MM.1S (cell line): ENCODE data around the gene ZNF490.

Source experiments
- DNase-seq: peaks from one replicate; pipeline ENCODE4 v3.0.0-alpha.2; 2015
- H2AFZ ChIP-seq: fragments of 300-600 bp; sonication (generic); 2 replicates; pipeline ENCODE4 v1.6.0; 2016; ENCODE audit warnings: antibody characterized with exemption, low read length
- H3F3A ChIP-seq: fragments of 300-600 bp; sonication (generic); 2 replicates; pipeline ENCODE4 v1.6.1; 2016; ENCODE audit warnings: mild to moderate bottlenecking, antibody characterized with exemption, low read length, moderate library complexity, mixed read lengths; ENCODE audit not compliant: insufficient read depth
- H3K27ac ChIP-seq: fragments of 300-600 bp; sonication (generic); 2 replicates; pipeline ENCODE4 v1.5.1; 2016; ENCODE audit warnings: mild to moderate bottlenecking, low read length
- H3K27me3 ChIP-seq: fragments of 300-600 bp; sonication (generic); replicated peaks from 2 replicates; pipeline ENCODE4 v1.6.0; 2016; ENCODE audit warnings: low read length; ENCODE audit not compliant: insufficient read depth
- H3K36me3 ChIP-seq: fragments of 300-600 bp; sonication (generic); replicated peaks from 2 replicates; pipeline ENCODE4 v1.6.1; 2016; ENCODE audit warnings: mild to moderate bottlenecking, low read length, mixed read lengths; ENCODE audit not compliant: insufficient read depth
- H3K4me1 ChIP-seq: fragments of 300-600 bp; sonication (generic); 2 replicates; pipeline ENCODE4 v1.6.1; 2016; ENCODE audit warnings: low read length, mixed read lengths
- H3K4me2 ChIP-seq: fragments of 300-600 bp; sonication (generic); 2 replicates; pipeline ENCODE4 v1.6.0; 2016; ENCODE audit warnings: low read depth, low read length
- H3K4me3 ChIP-seq: fragments of 300-600 bp; sonication (generic); 2 replicates; pipeline ENCODE4 v1.5.1; 2016; ENCODE audit warnings: low read length, mixed read lengths
- H3K79me2 ChIP-seq: fragments of 300-600 bp; sonication (generic); 2 replicates; pipeline ENCODE4 v1.6.1; 2016; ENCODE audit warnings: mixed run types, low read length, mixed read lengths
- H3K9ac ChIP-seq: fragments of 300-600 bp; sonication (generic); 2 replicates; pipeline ENCODE4 v1.6.1; 2016; ENCODE audit warnings: low read length, mixed read lengths
- H3K9me2 ChIP-seq: fragments of 300-600 bp; sonication (generic); replicated peaks from 2 replicates; pipeline ENCODE4 v1.6.1; 2016; ENCODE audit warnings: mild to moderate bottlenecking, low read length, mixed read lengths; ENCODE audit not compliant: insufficient read depth
- H3K9me3 ChIP-seq: fragments of 300-600 bp; sonication (generic); replicated peaks from 2 replicates; pipeline ENCODE4 v1.6.1; 2016; ENCODE audit warnings: mild to moderate bottlenecking, low read length, mixed read lengths; ENCODE audit not compliant: insufficient read depth
- H4K20me1 ChIP-seq: fragments of 300-600 bp; sonication (generic); 2 replicates; pipeline ENCODE4 v1.6.1; 2016; ENCODE audit warnings: mild to moderate bottlenecking, low read length, moderate library complexity, mixed read lengths; ENCODE audit not compliant: insufficient read depth
- EZH2 ChIP-seq: fragments of 300-600 bp; sonication (generic); optimal IDR thresholded peaks from 2 replicates; pipeline ENCODE3; 2017; ENCODE audit warnings: low read depth, mild to moderate bottlenecking, antibody characterized with exemption, low read length, mixed read lengths
- EZH2phosphoT487 ChIP-seq: fragments of 300-600 bp; sonication (generic); IDR thresholded peaks from 2 replicates; pipeline ENCODE4 v1.6.1; 2018; ENCODE audit warnings: antibody characterized with exemption, low read length
- TF ChIP-seq, protein P1 (sequence below): fragments of 300-600 bp; sonication (generic); IDR thresholded peaks from 2 replicates; pipeline ENCODE4 v1.5.1; 2016; ENCODE audit warnings: antibody characterized with exemption, low read length, mixed read lengths

Gene ZNF490

DNA sequence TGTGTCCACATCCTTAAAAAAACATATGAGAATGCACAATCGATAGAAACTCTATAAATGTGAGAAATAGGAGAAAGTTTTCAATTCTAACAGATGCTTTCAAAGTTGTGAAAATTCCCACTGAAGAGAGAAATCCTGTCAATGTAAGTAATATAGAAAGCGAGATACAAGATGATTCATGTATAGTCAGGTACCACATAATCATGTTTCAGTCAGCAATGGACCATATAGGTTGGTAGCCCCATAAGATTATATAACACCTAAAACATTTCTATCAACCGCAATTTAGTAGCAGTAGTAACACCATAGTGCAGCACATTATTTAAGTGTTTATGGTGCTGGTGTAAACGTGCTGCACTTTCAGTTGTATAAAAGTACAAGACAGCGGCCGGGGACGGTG lies 18.6 kb upstream of the ZNF490 start:
- Histone ChIP-seq H3K27ac (no peak overlapping the region), H3K9me3 (no peaks in the 10 kb centered on the region), H3K4me3 (no peak overlapping the region), H3K9me2 (no peaks in the 10 kb centered on the region), H3K9ac (no peak overlapping the region), H3K79me2 (peaks cover 18% of the 10 kb centered on the region), H3F3A (peaks cover 3% of the 10 kb centered on the region; the same call in 1 of the 2 replicates), H2AFZ (no peak overlapping the region), H3K27me3 (no peaks in the 10 kb centered on the region), H4K20me1 (no peaks in the 10 kb centered on the region), H3K4me1 (no peaks in the 10 kb centered on the region), H3K36me3 (peaks cover 34% of the 10 kb centered on the region), H3K4me2 (no peak overlapping the region)
- TF ChIP-seq EZH2 (no peak), EZH2phosphoT487 (no peak)
- TF ChIP-seq, protein P1, sequence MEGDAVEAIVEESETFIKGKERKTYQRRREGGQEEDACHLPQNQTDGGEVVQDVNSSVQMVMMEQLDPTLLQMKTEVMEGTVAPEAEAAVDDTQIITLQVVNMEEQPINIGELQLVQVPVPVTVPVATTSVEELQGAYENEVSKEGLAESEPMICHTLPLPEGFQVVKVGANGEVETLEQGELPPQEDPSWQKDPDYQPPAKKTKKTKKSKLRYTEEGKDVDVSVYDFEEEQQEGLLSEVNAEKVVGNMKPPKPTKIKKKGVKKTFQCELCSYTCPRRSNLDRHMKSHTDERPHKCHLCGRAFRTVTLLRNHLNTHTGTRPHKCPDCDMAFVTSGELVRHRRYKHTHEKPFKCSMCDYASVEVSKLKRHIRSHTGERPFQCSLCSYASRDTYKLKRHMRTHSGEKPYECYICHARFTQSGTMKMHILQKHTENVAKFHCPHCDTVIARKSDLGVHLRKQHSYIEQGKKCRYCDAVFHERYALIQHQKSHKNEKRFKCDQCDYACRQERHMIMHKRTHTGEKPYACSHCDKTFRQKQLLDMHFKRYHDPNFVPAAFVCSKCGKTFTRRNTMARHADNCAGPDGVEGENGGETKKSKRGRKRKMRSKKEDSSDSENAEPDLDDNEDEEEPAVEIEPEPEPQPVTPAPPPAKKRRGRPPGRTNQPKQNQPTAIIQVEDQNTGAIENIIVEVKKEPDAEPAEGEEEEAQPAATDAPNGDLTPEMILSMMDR: no peak
- DNase-seq: no peak

DNA sequence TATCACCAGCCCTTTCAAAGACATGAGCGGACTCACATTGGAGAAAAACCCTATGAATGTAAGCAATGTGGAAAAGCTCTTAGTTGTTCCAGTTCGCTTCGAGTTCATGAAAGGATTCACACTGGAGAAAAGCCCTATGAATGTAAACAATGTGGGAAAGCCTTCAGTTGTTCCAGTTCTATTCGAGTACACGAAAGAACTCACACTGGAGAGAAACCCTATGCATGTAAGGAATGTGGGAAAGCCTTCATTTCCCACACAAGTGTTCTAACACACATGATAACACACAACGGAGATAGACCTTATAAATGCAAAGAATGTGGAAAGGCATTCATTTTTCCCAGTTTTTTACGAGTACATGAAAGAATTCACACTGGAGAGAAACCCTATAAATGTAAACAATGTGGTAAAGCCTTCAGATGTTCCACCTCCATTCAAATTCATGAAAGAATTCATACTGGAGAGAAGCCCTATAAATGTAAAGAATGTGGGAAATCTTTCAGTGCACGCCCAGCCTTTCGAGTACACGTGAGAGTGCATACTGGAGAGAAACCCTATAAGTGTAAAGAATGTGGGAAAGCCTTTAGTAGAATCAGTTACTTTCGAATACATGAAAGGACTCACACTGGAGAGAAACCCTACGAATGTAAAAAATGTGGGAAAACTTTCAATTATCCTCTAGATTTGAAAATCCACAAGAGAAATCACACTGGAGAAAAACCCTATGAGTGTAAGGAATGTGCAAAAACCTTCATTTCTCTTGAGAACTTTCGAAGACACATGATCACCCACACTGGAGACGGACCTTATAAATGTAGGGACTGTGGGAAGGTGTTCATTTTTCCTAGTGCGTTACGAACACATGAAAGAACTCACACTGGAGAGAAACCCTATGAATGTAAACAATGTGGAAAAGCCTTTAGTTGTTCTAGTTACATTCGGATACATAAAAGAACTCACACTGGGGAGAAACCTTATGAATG lies 17.7 kb upstream of the ZNF490 start:
- Histone ChIP-seq H3K79me2 (peaks cover 22% of the 10 kb centered on the region), H3K4me1 (no peaks in the 10 kb centered on the region), H3K27ac (no peak overlapping the region), H3K4me3 (no peak overlapping the region), H3F3A (peaks cover 3% of the 10 kb centered on the region; the same call in 1 of the 2 replicates), H2AFZ (no peak overlapping the region), H3K36me3 (peaks cover 34% of the 10 kb centered on the region), H3K9me2 (no peaks in the 10 kb centered on the region), H3K9me3 (no peaks in the 10 kb centered on the region), H4K20me1 (no peaks in the 10 kb centered on the region), H3K27me3 (no peaks in the 10 kb centered on the region), H3K4me2 (no peak overlapping the region), H3K9ac (no peak overlapping the region)
- TF ChIP-seq EZH2: no peak
- no peak for TF ChIP-seq EZH2phosphoT487
- DNase-seq: no peak

DNA sequence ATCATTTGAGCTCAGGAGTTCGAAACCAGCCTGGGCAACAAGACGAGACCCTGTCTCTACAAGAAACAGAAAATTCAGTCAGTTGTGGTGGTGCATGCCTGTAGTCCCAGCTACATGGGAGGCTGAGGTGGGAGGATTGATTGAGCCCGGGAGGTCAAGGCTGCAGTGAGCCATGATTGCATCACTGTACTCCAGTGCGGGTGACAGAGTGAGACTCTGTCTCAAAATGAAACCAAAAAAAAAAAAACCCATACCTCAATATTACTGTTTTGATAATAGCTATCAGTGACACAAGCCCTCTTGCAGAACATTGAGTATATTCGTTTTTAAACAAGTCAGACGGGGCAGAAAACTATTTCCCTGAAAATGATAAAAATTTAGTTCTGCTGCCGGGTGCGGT lies 16.3 kb upstream of the ZNF490 start:
- no peaks in the 10 kb centered on the region for H3K4me1 ChIP-seq
- no peaks in the 10 kb centered on the region for H3K9me3 ChIP-seq
- H2AFZ ChIP-seq: no peak overlapping the region
- peaks cover 34% of the 10 kb centered on the region for H3K36me3 ChIP-seq
- H3K9me2 ChIP-seq: no peaks in the 10 kb centered on the region
- no peak overlapping the region for H3K4me2 ChIP-seq
- no peaks in the 10 kb centered on the region for H3K27me3 ChIP-seq
- TF ChIP-seq EZH2phosphoT487 (no peak), EZH2 (no peak)
- TF ChIP-seq, protein P1: no peak
- no peak overlapping the region for H3K9ac ChIP-seq
- H3K4me3 ChIP-seq: no peak overlapping the region
- DNase-seq: no peak
- peaks cover 3% of the 10 kb centered on the region; the same call in 1 of the 2 replicates for H3F3A ChIP-seq
- no peaks in the 10 kb centered on the region for H4K20me1 ChIP-seq
- H3K27ac ChIP-seq: no peak overlapping the region
- peaks cover 33% of the 10 kb centered on the region for H3K79me2 ChIP-seq
